IPS DF 4.7 (cell line): ENCODE results near the gene CRYM.
"Not testable (repeated sequence)": the region's sequence is repeated elsewhere in the genome, so short reads cannot be mapped to it uniquely, and the experiment has no call there.

Source experiments
- DNase-seq: peaks from one replicate; pipeline ENCODE4 v3.0.0-alpha.2; 2013; ENCODE audit warnings: low spot score; ENCODE audit errors: extremely low read depth

Gene CRYM

GRCh38 chr16:21277927-21278706 is at the start of gene CRYM:
CRYM (minus strand) TSS chr16:21278290; CDS start chr16:21278251, 39 bp downstream.
- DNase-seq: no peak

DNA sequence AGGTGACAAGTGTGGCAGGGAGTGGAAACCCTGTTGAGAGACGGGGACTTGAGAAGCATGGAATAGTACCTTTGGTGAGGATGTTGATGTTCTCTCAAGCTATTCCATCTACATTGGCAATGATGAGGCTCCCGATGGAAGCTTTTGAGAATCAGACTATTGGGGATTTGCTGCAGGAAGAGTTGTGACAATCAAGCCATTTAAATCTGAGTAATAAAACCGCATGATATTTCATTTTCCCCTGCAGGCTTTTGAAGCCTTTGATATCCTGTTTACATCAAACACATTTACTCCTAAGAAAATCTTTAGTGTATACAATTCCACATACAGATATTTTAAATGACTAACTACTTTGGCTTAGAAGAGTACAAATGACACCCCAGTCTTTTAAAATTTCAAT is 49.0 kb upstream of the CRYM start:
- no peak for DNase-seq

DNA sequence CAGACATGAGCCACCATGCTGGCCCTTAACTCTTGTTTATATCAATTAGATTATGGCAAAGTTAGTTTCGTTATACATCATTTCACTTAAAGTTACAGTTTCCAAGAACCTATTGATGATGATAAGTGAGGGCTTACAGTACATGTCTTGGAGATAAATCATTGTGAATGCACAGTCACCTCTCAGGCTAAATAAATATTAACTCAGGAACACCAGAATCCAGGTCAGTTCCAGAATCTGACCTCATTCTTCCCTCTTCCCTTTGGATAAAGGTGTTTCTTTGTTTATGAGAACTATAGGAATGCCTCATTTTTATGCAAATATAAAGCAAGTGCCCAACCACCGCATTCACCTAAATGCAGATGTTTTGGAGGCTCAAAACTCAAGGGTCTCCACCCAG is 48.4 kb upstream of the CRYM start:
- no peak for DNase-seq

DNA sequence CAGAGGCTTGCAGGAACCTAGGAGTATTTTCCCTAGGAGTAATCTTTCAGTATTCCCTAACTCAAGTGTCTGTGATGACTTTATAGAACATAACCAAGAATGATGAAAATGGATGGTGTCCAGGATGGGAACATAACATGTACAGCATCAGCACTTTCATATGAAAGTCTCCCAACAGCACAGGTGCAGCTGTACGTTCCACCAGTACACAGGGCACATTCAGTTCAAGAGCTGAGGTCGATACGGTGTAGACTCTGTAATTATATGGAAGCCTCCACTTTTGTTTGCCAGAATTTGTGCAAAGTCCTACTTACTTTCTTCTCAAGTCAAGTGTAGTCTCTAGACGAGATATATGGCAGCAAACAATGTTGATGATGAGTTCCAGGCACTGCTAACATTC is 46.2 kb upstream of the CRYM start:
- DNase-seq: no peak

DNA sequence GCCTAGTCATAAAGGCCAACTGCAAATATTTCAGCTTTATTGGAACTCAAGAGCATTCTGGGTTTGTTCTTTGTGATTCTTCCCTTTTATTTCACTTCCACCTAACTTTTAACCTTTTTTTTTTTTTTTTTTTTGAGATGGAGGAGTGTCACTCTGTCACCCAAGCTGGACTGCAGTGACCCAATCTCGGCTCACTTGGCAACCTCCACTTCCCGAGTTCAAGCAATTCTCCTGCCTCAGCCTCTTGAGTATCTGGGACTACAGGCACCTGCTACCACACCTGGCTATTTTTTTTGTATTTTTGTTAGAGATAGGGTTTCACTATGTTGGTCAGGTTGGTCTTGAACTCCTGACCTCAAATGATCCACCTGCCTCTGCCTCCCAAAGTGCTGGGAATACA is 44.2 kb upstream of the CRYM start:
- not testable (repeated sequence) for DNase-seq

- no peak for DNase-seq
Observed at GRCh38 chr16:21321736-21322135, 43.6 kb upstream of the CRYM start.

GRCh38 chr16:21314339-21314738 is 36.2 kb upstream of the CRYM start:
- no peak for DNase-seq

DNA sequence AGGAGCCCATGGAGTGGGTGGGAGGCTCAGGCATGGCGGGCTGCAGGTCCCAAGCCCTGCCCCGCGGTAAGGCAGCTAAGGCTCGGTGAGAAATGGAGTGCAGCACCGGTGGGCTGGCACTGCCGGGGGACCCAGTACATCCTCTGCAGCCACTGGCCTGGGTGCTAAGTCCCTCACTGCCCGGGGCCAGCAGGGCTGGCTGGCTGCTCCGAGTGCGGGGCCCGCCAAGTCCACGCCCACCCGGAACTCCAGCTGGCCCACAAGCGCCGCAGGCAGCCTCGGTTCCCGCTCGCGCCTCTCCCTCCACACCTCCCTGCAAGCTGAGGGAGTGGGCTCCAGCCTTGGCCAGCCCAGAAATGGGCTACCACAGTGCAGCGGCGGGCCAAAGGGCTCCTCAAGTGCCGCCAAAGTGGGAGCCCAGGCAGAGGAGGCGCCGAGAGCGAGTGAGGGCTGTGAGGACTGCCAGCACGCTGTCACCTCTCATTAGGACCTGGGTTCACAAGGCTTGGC is 34.8 kb upstream of the CRYM start:
- DNase-seq: not testable (repeated sequence)

- DNase-seq: not testable (repeated sequence)
Observed at GRCh38 chr16:21312046-21312445, 34.0 kb upstream of the CRYM start.

DNA sequence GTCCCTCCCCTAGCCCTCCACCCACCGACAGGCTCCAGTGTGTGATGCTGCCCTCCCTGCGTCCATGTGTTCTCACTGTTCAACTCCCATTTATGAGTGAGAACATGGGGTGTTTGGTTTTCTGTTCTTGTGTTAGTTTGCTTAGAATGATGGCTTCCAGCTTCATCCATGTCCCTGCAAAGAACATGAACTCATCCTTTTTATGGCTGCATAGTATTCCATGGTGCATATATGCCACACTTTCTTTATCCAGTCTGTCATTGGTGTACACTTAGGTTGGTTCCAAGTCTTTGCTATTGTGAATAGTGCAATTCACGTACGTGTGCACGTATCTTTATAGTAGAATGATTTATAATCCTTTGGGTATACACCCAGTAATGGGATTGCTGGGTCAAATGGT is 28.6 kb upstream of the CRYM start:
- DNase-seq: not testable (repeated sequence)

- DNase-seq: no peak
Observed at GRCh38 chr16:21302898-21303528, 24.9 kb upstream of the CRYM start.

- no peak for DNase-seq
Observed at GRCh38 chr16:21302454-21302853, 24.4 kb upstream of the CRYM start.

- no peak for DNase-seq
Observed at GRCh38 chr16:21301895-21302291, 23.8 kb upstream of the CRYM start.

DNA sequence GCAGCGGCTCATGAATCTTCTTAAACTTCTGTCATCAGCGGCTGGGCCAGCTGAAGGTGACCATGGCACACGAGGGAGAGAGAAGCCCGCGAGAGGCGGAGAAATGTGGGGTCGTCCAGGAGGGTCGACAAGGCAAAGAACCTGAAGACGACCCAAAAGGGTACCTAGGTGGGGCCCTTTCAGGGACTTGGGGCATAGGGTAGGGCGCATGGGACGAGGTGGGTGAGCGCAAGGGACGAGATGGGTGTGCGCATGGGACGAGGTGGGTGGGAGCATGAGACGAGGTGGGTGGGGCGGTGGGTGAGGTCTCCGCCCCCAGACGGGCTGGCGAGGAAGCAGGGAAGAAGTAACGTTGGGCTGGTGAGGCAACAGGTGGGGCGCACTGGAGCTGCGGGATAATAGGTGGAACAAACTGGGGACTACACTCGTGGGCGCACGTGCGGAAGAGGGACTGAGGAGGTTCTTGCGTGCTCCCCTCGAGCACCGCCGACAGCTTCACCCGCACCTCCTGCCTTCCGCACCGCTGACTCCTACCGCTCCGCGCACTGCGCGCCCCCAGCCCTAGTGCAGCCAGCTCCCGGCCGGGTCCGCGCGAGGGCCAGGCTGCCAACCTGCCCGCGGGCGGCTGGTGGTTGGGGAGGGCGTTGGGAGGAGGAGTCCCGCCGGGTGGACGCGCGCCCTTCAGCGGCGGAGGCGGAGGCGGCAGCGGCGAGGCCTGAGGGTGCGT is 23.2 kb upstream of the CRYM start:
- DNase-seq: no peak

DNA sequence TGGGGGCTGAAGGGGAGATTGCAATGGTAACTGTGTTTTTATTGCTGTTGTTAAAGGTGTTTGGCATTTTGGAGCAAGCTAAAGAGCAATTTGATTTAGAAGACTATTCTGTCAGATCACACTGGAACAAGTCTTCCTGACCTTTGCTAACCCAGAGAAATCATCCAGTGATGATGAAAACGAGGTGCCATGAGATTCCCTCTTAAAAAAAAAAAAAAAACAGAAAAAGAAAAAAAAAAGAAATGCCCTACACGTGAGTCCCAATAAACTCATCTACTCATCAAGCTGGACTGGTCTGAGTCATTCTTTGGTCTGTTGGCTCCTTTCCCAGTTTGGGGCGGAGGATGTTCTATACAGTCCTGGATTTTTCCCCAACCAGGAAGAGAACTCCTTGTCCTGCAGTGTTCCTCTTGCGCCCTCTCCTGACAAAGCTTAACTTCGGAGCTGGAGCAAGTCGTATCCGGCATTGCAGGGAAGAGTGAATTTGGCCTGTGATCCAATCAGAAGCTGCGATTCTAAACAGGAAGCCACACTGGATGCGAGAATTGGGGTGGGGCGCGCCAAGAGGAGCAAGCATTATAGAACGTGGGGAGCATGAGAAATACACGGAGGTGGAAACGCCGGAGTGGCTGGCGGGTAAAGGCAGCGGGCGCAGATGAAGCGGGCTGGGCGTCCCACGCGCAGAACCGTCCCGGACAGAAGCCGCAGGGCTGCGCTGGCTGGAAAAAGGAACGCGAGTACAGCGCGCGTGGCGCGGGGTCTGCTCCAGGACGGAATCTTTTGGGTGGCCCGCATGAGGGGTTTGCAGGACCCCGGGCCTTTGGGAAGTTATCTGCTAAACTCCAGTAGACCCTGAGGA is 22.4 kb upstream of the CRYM start:
- DNase-seq: peak; percentile 87

DNA sequence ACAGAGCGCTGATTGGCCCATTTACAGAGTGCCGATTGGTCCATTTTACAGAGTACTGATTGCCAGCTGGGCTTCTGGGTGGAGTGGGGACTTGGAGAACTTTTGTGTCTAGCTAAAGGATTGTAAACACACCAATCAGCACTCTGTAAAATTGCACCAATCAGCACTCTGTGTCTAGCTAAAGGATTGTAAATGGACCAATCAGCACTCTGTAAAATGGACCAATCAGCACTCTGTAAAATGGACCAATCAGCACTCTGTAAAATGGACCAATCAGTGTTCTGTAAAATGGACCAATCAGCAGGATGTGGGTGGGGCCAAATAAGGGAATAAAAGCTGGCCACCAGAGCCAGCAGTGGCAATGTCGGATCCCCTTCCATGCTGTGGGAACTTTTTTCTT is 11.7 kb upstream of the CRYM start:
- not testable (repeated sequence) for DNase-seq

DNA sequence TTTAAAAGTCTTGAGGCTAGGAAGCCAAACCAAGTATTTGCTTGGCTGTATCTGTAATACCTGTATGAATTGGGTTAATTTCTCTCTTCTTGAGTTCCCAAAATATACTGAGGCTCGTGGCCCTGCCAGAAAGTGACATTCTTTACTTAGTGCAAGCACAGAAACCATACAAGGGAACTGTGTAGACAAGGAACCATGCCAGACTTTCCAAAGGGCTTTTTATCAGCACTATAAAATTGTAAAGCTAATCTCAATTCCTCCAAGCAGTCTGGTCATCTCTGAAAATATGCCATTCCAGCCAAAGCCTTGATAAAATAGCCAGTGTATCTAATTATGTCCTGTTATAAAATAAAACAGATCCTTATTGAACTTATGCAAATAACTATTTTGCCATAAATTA is 7.2 kb upstream of the CRYM start:
- DNase-seq: no peak

GRCh38 chr16:21284414-21284813 is 6.3 kb upstream of the CRYM start:
- DNase-seq: no peak

DNA sequence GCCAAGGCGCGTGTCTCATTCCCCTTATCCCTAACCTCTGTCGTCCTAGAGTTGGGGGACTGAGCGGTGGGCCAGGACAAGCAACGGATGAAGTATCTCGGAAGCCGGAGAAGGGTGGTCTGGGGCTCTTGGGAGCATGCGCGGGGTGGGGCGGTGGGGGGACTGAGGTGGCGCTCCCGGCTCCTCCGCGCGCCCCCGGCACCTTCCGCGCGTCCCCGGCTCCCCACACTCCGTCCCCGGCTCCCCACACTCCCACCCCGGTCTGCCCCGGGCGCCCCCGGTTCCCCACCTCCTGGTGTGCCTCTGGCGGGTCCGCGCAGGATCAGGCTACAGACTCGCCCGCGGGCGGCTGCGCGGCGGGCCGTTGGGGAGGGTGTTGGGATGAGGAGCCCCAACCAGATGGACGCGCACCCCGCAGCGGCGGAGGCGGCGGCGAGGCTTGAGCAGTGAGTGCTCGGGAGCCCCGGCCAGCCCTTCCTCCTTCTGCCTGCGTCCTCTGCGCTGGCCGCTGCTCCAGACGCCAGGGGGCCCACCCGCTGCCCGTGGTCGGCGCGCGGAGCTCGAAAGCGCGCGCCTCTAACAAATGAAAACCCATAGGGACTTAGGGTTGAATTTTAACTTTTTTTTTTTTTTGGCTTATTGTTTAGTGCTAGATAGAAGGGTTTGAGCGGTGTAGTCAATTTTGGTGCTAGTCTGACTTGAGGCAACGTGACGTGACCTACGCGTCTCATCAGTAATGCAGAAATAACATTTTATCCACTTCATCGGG is 5.6 kb upstream of the CRYM start:
- DNase-seq: no peak

DNA sequence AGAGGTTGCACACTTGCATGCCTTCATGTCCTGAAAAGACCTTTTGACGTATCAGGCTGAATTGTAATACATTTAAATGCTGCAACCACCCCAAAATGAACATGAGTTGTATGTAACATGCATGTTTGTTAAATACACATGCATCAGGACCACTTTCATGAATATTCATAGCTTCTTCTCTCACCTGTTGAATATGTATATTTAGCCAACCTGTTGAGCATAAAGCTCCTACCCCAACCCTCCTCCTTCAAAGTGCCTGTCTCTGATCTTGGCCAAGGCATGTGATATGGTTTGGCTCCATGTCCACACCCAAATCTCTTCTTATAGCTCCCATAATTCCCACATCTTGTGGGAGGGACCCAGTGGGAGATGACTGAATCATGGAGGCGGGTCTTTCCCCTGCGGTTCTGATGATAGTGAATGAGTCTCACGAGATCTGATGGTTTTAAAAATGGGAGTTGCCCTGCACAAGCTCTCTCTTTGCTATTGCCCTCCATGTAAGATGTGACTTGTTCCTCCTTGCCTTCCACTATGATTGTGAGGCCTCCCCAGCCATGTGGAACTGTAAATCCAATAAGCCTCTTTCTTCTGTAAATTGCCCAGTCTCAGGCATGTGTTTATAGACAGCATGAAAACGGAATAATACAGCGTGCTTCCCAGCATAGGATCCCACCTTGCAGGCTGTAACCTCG is 3.8 kb upstream of the CRYM start:
- DNase-seq: no peak
